Gastroesophageal sphincter (tissue), 3 donors: ENCODE results near the gene RHOH.
"Not testable (repeated sequence)": the region's sequence is repeated elsewhere in the genome, so short reads cannot be mapped to it uniquely, and the experiment has no call there.

Experiments
- CTCF ChIP-seq, 4 experiments: fragments of 200-600 bp in 2 of 4; fragments of 450-650 bp in 2 of 4; sonication (generic) in 1 of 4; IDR thresholded peaks; one replicate each; pipeline ENCODE4 v1.5.1; 2017 to 2019; ENCODE audit warnings: antibody characterized with exemption in 4 of 4, mild to moderate bottlenecking in 2 of 4, moderate library complexity in 2 of 4
- POLR2AphosphoS5 ChIP-seq: sonication (generic); formaldehyde crosslinking; IDR thresholded peaks from one replicate; pipeline ENCODE4 v1.6.1; 2017; ENCODE audit warnings: antibody characterized with exemption

GRCh38 chr4:40290611-40291186 lies 93.9 kb downstream of the RHOH start:
- not testable (repeated sequence) for TF ChIP-seq POLR2AphosphoS5; CTCF (IDR thresholded peaks at IDR 0.05)
